Superior temporal gyrus (tissue), 1 donor: ENCODE results near the gene HOXC11.

Source experiments
- DNase-seq: peaks from one replicate; pipeline ENCODE4 v3.0.0-alpha.2; 2016; ENCODE audit errors: extremely low spot score

Gene HOXC11

GRCh38 chr12:53997204-53998109, 24.5 kb downstream of the HOXC11 start:
- DNase-seq = no peak

GRCh38 chr12:53998110-53998899, 25.4 kb downstream of the HOXC11 start:
- DNase-seq = no peak

GRCh38 chr12:53998900-53999236, 25.9 kb downstream of the HOXC11 start:
- DNase-seq = no peak

- DNase-seq = no peak
Measured at GRCh38 chr12:53999559-54000115, 26.7 kb downstream of the HOXC11 start.

GRCh38 chr12:54000116-54001114, 27.5 kb downstream of the HOXC11 start, which contains the start of gene HOXC9:
TSS of gene HOXC9 (plus strand) at chr12:54000161. CDS start at chr12:54000189, 28 bp downstream.
- DNase-seq = no peak

- DNase-seq = no peak
Measured at GRCh38 chr12:54001283-54002187, 28.6 kb downstream of the HOXC11 start.

- no peak for DNase-seq
Measured at GRCh38 chr12:54002278-54002914, 29.5 kb downstream of the HOXC11 start.

GRCh38 chr12:54002915-54003389, 30.0 kb downstream of the HOXC11 start:
- DNase-seq = no peak

GRCh38 chr12:54003625-54004024, 30.7 kb downstream of the HOXC11 start:
- DNase-seq = no peak

GRCh38 chr12:54004063-54004840, 31.3 kb downstream of the HOXC11 start:
- no peak for DNase-seq

- no peak for DNase-seq
Measured at GRCh38 chr12:54004841-54005530, 32.1 kb downstream of the HOXC11 start.

GRCh38 chr12:54005531-54005852, 32.6 kb downstream of the HOXC11 start:
- no peak for DNase-seq

- DNase-seq = peak; percentile 91
Measured at GRCh38 chr12:54005853-54006558, 33.1 kb downstream of the HOXC11 start.

- no peak for DNase-seq
Measured at GRCh38 chr12:54006559-54007220, 33.8 kb downstream of the HOXC11 start.

GRCh38 chr12:54007538-54008259, 34.8 kb downstream of the HOXC11 start:
- DNase-seq = no peak

GRCh38 chr12:54008260-54008552, 35.3 kb downstream of the HOXC11 start:
- no peak for DNase-seq
